ENCODE data around the gene PLAU.
"Not testable (repeated sequence)": the region's sequence is repeated elsewhere in the genome, so short reads cannot be mapped to it uniquely, and the experiment has no call there.

PLAU gene

DNA sequence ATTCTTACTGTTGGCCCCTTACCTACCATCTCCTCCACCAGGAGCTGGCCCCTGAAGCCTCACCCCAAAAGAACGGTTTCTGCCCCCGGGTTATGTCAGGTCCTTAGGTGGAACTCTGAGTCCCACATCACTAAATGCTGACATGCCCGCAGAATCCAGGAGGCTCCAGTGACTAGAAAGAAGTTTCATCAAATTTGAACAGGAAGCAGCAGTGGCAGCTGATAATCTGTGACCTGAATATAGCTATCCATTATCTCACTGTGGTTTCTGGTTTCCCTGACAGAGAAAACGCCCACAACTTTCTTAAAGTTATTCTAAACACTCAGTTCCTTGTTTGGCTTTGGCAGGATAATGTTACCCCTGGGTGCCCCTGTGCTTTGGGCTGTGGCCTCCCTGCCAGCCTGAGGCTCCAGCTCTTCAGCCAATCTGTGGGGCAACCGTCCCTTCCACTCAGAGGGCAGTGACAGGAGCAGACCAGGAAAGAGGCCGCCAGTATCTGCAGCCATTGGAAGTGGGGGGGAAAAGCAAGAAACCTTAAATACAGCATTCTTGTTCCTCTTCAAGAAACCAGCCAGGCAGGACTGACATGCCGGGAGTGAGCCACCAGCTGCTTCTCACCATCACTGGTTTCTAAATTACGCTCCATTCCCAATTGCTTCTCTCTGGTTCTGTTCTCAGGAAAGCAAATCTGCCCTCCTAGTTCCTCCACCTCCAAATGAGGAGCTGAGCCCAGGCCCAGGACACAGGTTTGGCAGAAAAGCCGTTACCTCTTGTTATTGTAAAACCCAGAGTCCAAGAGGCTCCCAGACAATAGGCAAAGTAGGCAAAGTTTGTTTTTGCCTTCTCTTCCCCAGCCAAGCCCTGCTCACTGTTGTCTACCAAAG lies 45.8 kb downstream of the PLAU start:
- no peak for DNase-seq

DNA sequence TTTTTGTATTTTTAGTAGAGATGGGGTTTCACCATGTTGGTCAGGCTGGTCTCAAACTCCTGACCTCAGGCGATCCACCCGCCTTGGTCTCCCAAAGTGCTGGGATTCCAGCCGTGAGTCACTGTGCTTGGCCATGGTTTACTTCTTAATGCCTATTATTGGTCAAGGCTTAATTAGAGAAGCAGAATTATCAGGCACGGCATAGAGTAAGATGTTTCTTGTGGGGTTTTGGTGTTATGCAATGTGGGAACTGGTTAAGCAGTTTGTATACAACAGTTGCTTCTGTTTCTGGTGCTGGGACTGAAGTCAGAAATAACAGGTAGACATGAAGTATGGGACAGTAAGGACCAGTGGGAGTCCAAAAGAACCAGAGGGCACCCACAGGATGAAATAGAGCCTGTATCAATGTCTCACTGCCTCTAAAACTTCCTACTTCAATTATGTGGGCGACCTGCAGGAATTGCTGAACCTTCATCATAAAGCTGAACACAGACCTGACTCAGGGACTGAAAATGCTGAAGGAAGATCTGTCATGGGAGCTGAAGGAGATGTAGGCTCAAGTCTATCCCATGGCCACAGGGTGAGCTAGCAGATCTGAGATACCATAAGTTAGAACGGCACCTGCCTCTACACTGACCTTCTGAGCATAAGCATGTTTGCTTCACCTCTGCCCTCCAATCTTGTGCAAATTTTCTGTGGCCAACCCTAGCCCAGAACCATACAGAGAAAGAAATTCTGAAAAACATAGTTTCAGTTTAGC lies 48.7 kb downstream of the PLAU start:
- no peak for DNase-seq

DNA sequence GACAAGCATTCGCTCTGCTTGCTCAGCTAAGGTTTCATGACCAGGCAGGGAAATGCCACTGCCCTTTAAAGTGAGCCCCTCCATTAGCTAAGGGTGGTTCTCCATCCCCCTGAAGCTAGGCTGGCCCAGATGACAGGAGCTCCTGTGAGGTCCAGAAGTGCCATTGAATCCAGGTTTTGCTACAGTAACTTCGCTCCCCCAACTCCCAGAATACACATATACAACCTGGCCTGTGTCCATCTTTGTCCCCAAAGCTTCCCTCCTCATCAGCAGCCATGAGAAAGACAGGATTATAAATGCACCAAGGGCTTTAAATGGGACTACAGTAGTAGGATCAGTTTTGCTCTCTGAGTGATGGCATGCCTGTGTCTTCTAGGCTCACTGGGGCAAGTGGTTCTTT lies 51.5 kb downstream of the PLAU start:
- no peak for DNase-seq

DNA sequence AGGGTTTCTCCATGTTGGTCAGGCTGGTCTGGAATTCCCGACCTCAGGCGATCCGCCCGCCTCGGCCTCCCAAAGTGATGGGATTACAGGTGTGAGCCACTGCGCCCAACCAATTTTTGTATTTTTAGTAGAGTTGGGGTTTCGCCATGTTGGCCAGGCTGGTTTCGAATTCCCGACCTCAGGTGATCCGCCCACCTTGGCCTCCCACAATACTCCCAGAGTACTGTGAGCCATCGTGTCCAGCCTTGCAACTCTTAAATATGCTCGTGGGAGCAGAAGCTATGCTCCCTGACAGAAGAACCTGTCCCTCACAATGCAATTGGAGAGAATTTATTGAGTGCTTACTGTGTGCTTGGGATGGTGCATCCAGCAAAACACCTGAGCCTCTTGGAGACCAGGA lies 52.6 kb downstream of the PLAU start:
- DNase-seq: not testable (repeated sequence)

DNA sequence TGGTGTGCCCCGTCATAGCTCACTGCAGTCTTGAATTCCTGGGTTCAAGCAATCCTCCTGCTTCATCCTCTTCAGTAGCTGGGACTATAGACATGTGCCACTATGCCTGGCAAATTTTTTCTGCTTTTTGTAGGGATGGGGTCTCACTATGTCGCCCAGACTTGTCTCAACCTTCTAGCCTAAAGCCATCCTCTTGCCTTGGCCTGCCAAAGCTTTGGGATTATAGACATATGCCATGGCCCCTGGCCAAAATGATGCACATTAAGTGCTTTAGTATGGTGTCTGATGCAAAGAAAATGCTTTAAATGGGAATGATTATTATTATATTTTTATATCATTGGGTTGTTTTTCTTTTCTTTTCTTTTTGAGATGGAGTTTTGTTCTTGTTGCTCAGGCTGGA lies 53.8 kb downstream of the PLAU start:
- no peak for DNase-seq

DNA sequence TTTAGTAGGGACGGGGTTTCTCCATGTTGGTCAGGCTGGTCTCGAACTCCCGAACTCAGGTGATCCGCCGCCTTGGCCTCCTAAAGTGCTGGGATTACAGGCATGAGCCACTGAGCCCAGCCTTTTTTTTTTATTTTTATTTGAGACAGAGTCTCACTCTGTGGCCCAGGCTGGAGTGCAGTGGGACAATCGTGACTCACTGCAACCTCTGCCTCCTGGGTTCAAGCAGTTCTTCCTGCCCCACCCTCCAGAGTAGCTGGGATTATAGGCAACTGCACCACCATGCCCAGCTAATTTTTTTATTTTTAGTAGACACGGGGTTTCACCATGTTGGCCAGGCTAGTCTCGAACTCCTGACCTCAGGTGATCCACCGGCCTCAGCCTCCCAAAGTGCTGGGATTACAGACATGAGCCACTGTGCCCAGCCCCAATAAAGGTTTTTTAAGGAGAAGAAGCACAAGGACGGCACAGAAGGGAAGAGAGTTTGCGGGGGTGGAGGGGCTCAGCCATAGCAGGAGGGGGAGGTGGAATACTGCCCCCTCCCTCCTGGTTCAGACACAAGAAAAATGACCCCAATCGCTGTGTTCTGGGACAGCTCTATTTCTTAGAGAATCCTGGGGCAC lies 54.4 kb downstream of the PLAU start:
- not testable (repeated sequence) for DNase-seq

DNA sequence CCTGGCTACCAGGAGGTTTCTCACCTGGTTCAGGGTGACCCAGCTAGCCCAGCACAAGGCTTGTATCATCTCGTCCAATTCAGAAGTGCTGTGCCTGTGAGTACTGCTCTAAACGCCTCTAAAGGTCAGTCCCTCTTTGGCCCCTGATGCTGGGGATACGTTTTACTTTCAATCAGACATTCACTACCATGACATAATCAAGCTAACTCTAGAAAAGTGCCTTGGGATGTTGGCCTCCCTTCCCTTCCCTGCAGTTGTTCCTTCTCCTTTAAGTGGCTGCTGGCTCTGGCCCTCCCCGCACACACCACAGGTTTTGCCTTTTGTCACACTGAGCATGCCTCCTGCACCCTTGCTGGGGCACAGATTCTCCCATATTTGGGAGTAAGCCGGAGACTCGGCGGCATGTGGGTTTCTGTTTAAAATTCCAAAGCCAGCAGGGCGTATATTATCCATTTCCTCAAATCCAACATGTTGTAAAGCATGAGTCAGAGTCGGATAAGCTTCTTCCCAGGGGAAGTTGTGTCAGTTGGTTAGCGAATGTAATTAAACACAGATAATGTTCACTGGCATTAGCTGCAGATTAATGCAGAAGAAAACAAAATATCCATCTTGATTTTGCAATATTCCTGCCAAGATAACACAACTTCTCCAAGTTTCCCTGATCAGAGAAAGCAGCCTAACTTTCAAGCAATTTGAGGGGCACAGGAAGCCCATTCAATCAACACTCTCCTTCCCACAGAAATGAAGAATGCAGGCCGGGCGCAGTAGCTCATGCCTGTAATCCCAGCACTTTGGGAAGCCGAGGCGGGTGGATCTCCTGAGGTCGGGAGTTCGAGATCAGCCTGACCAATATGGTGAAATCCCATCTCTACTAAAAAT lies 55.2 kb downstream of the PLAU start:
- DNase-seq: peak in 1 of 2 donors; percentile 22

DNA sequence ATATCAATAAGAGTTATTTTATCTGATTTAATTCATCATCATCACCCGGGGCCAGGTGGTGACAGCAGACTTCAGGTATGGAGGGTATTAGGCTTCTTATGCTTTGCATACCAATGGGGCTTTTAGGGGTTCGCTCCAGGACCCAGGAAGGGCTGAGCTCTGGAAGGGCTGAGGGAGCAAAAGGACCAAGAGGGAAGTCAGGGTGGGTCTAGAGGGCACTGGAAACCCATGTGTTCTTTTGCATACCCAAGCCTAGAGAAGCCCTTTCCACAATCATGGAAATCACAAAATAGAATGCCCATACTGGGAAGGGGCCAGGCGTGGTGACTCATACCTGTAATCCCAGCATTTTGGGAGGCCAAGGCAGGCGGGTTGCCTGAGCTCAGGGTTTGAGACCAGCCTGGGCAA lies 56.1 kb downstream of the PLAU start:
- no peak for DNase-seq
